ENCODE results near the gene AGPAT2. TPM values are rescaled to one million over a fixed set of nuclear protein-coding genes. Genes with fewer than 3 reads are reported as not detected.

AGPAT2 gene
- total RNA-seq, 1 experiment from 2014 or later, result 103 TPM

GRCh38 chr9:136675477-136676296 lies 11.6 kb downstream of the AGPAT2 start:
- Histone ChIP-seq H3K36me3 (ENCODE audit: low read depth, low read length) (no peaks in the 10 kb centered on the region), H3K27me3 (ENCODE audit: low read length) (no peaks in the 10 kb centered on the region), H2AFZ (ENCODE audit: low read length) (no peak overlapping the region), H4K20me1 (ENCODE audit: low read length) (no peaks in the 10 kb centered on the region), H3K4me2 (ENCODE audit: low read length) (no peak overlapping the region), H3F3A (ENCODE audit: low read length, unreplicated experiment) (no peaks in the 10 kb centered on the region), H3K27ac (ENCODE audit: low read length) (no peak overlapping the region), H3K4me1 (ENCODE audit: insufficient read depth, low read length) (no peaks in the 10 kb centered on the region), H3K9me3 (ENCODE audit: low read length) (no peaks in the 10 kb centered on the region), H3K9ac (ENCODE audit: low read length) (no peak overlapping the region), H3K9me2 (replicated peaks; ENCODE audit: low read length) (no peaks in the 10 kb centered on the region), H3K4me3 (ENCODE audit: low read length) (no peak overlapping the region), H3K79me2 (ENCODE audit: low read length) (peaks cover 4% of the 10 kb centered on the region; the same call in 1 of the 2 replicates)
- ATAC-seq, result no peak
- no peak for DNase-seq
- no TSS peak for BruUV-seq (replicated peaks)
- intact Hi-C loops (cut with micrococcal nuclease), result no loop called here
- TF ChIP-seq EZH2 (IDR thresholded peaks at IDR 0.05; ENCODE audit: low read length, unreplicated experiment) (no peak), EZH2phosphoT487 (IDR thresholded peaks at IDR 0.05; ENCODE audit: borderline replicate concordance, low read length) (no peak)
- TF ChIP-seq, protein P1, sequence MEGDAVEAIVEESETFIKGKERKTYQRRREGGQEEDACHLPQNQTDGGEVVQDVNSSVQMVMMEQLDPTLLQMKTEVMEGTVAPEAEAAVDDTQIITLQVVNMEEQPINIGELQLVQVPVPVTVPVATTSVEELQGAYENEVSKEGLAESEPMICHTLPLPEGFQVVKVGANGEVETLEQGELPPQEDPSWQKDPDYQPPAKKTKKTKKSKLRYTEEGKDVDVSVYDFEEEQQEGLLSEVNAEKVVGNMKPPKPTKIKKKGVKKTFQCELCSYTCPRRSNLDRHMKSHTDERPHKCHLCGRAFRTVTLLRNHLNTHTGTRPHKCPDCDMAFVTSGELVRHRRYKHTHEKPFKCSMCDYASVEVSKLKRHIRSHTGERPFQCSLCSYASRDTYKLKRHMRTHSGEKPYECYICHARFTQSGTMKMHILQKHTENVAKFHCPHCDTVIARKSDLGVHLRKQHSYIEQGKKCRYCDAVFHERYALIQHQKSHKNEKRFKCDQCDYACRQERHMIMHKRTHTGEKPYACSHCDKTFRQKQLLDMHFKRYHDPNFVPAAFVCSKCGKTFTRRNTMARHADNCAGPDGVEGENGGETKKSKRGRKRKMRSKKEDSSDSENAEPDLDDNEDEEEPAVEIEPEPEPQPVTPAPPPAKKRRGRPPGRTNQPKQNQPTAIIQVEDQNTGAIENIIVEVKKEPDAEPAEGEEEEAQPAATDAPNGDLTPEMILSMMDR (conservative IDR thresholded peaks at IDR 0.05; ENCODE audit: low read depth, low read length), result no peak
- POLR2A ChIA-PET (ENCODE audit: unreplicated experiment), result no interaction called here
- CTCF ChIA-PET, result no interaction called here

DNA sequence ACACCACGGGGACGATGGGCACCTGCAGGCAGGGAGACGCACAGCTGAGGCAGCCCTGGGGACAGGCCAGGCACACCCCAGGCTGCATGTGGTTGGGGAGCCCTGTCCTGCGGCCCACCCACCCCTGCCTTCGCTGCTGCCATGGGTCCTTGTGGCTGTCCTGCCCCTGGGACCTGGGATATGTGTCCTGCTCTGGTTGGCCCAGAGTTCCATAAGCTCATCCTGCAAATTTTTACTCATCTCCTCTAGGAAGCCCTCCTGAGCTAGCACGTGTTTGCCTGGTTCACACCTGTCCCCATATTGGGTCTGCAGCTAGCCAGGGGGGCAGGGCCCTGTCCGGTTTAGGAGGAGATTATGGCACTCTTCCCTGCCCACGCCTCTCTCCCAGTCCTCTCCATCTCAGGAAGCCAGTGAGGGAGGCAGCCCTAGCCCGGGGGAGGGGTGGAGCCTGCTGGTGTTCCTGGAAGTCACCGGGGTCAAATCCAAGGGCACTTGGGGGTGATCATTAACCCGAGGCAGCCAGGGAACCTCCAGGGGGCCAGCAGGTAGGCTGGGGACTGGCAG lies 12.4 kb downstream of the AGPAT2 start:
- H3F3A ChIP-seq (ENCODE audit: low read length, unreplicated experiment), result no peaks in the 10 kb centered on the region
- no peaks in the 10 kb centered on the region for H3K9me2 ChIP-seq (replicated peaks; ENCODE audit: low read length)
- no peaks in the 10 kb centered on the region for H3K27me3 ChIP-seq (ENCODE audit: low read length)
- DNase-seq (no peak), ATAC-seq (no peak)
- TF ChIP-seq, protein P1 (conservative IDR thresholded peaks at IDR 0.05; ENCODE audit: low read depth, low read length), result no peak
- TF ChIP-seq EZH2phosphoT487 (IDR thresholded peaks at IDR 0.05; ENCODE audit: borderline replicate concordance, low read length) (no peak), EZH2 (IDR thresholded peaks at IDR 0.05; ENCODE audit: low read length, unreplicated experiment) (no peak)
- ChIA-PET POLR2A (ENCODE audit: unreplicated experiment) (no interaction called here), CTCF (no interaction called here)
- H4K20me1 ChIP-seq (ENCODE audit: low read length), result no peaks in the 10 kb centered on the region
- intact Hi-C loops (cut with micrococcal nuclease), result no loop called here
- BruUV-seq (replicated peaks), result no TSS peak
- H3K4me3 ChIP-seq (ENCODE audit: low read length), result no peak overlapping the region
- H3K4me2 ChIP-seq (ENCODE audit: low read length), result no peak overlapping the region
- H3K9me3 ChIP-seq (ENCODE audit: low read length), result no peaks in the 10 kb centered on the region
- no peak overlapping the region for H2AFZ ChIP-seq (ENCODE audit: low read length)
- H3K9ac ChIP-seq (ENCODE audit: low read length), result no peak overlapping the region
- peaks cover 4% of the 10 kb centered on the region; the same call in 1 of the 2 replicates for H3K79me2 ChIP-seq (ENCODE audit: low read length)
- H3K36me3 ChIP-seq (ENCODE audit: low read depth, low read length), result no peaks in the 10 kb centered on the region
- no peaks in the 10 kb centered on the region for H3K4me1 ChIP-seq (ENCODE audit: insufficient read depth, low read length)
- no peak overlapping the region for H3K27ac ChIP-seq (ENCODE audit: low read length)
